ENCODE measurements around the gene CPE.

Gene CPE

DNA sequence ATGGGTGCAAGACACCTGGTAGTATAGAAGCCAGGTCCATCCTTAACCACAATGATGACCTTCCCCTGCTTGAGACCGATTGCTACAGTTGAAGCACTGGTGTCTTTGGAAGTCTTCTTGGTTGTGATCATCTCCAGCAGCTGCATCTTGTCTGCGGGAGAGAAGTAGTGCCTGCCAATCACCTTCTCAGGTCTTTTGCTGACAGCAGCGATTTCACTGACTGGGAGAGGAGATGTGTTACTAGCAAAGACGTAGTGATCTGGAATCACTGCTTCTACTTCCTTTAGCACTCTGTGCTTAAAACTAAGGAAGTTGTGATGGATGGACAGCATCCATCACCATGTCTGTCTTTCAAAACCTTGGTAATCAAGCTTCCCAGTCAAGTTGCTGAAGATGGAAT, 25.9 kb downstream of the CPE start:
- no peak for TF ChIP-seq GATA2 (IDR thresholded peaks at IDR 0.05; ENCODE audit: low read depth, low read length)
- TF ChIP-seq GATA3 (IDR thresholded peaks at IDR 0.05; ENCODE audit: low read depth, low read length), result no peak

DNA sequence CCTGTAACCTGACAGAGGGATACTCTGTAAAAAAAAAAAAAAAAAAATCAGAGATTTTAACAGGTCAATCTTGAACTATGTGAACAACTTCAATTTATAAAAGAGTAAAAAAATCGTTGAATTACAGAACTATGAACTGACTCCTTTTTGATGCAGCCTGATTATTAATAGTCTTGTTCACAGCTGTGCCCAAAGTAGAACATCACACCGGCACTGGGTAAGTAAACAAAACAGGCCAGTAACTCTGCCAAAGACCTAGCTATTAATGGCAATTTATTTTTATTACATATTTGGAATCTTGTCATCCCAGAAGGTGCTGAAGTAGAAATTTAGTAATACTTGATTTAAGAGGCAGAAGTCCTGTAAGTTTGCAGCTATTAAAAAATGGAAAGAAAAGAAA, 31.4 kb downstream of the CPE start:
- TF ChIP-seq GATA2 (IDR thresholded peaks at IDR 0.05; ENCODE audit: low read depth, low read length) (no peak), GATA3 (IDR thresholded peaks at IDR 0.05; ENCODE audit: low read depth, low read length) (no peak)

DNA sequence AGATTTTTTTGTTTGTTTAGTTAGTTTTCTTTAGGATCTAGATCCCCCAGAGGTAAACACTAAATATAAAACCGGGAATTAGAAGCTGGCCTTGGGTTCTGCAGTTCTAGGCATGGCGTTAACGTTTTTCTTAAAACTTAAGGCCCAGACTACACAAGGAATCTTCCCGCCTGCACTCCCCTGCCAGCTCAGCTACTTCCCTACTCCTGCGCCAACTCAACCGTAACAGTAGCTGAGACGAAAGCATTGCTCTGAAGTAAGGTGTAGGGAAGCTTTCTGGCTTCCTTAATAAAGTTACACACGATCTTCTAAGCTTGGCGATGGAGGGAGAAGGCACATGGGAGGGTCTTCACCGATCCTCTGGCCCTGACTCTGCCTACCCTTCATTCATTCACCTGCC, 37.1 kb downstream of the CPE start:
- TF ChIP-seq GATA2 (IDR thresholded peaks at IDR 0.05; ENCODE audit: low read depth, low read length), result no peak
- no peak for TF ChIP-seq GATA3 (IDR thresholded peaks at IDR 0.05; ENCODE audit: low read depth, low read length)

GRCh38 chr4:165418073-165418472, 39.3 kb downstream of the CPE start:
- TF ChIP-seq GATA2 (IDR thresholded peaks at IDR 0.05; ENCODE audit: low read depth, low read length), result no peak
- no peak for TF ChIP-seq GATA3 (IDR thresholded peaks at IDR 0.05; ENCODE audit: low read depth, low read length)

DNA sequence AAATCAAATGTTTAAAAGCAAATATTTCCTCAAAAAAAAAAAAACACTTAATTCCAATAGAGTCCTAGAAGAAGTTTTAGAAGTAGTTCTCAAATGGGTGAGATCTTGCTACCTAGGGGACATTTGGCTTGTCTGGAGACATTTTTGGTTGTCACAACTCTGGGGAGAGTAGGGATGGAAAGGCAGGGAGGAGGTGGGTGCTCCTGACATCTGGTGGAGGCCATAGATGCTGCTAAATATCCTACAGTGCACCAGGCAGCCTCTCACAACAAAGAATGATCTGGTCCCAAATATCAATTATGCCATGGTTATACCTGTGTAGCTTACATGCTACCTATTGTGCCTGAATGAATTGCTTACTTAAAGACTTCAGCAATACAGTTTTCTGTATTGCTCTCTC, 46.8 kb downstream of the CPE start:
- no peak for TF ChIP-seq GATA2 (IDR thresholded peaks at IDR 0.05; ENCODE audit: low read depth, low read length)

DNA sequence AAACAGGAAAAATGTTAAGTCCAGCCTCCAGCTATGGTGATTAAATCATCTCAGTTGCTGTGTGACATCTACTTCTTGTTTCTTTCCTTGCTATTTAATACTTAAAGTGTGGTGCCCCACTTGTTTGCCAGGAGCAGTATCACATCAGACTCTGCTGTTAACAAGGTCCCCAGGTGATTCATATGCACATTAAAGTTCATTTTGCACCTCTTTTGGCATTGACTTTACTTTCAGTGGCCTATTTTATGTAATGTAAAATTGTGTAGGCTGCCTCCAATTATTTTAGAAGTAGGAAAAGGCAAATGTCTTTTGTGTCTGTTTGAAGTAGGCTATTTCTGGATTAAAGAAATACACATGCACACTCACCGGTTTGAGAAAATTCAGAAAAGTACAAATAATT, 47.5 kb downstream of the CPE start:
- TF ChIP-seq GATA2 (IDR thresholded peaks at IDR 0.05; ENCODE audit: low read depth, low read length), result no peak
- TF ChIP-seq GATA3 (IDR thresholded peaks at IDR 0.05; ENCODE audit: low read depth, low read length), result no peak

- TF ChIP-seq GATA2 (IDR thresholded peaks at IDR 0.05; ENCODE audit: low read depth, low read length) (no peak), GATA3 (IDR thresholded peaks at IDR 0.05; ENCODE audit: low read depth, low read length) (no peak)
Observed at GRCh38 chr4:165426823-165427222, 48.0 kb downstream of the CPE start.

DNA sequence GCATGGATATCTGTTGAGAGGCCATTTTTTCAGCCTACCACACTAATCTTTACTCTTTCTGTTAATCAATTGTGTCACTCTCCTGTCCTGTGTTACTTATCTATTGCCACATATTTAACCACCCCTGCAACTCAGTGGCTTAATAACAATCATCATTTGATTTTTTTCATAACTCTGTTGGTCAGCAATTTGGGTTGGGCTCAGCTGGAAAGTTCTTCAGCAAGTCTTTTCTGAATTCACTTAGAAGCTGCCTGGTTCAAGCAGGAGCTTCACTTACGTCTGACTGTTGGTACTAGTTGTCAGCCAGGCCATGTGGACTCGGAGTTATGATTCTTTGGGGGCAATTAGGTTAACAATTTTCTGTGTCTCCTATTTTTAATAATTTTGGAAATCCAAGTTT, 50.1 kb downstream of the CPE start:
- TF ChIP-seq GATA2 (IDR thresholded peaks at IDR 0.05; ENCODE audit: low read depth, low read length), result no peak
- TF ChIP-seq GATA3 (IDR thresholded peaks at IDR 0.05; ENCODE audit: low read depth, low read length), result no peak

- TF ChIP-seq GATA3 (IDR thresholded peaks at IDR 0.05; ENCODE audit: low read depth, low read length) (no peak), GATA2 (IDR thresholded peaks at IDR 0.05; ENCODE audit: low read depth, low read length) (no peak)
Observed at GRCh38 chr4:165433529-165433928, 54.7 kb downstream of the CPE start.

- TF ChIP-seq GATA3 (IDR thresholded peaks at IDR 0.05; ENCODE audit: low read depth, low read length) (no peak), GATA2 (IDR thresholded peaks at IDR 0.05; ENCODE audit: low read depth, low read length) (no peak)
Observed at GRCh38 chr4:165437691-165438090, 58.9 kb downstream of the CPE start.

DNA sequence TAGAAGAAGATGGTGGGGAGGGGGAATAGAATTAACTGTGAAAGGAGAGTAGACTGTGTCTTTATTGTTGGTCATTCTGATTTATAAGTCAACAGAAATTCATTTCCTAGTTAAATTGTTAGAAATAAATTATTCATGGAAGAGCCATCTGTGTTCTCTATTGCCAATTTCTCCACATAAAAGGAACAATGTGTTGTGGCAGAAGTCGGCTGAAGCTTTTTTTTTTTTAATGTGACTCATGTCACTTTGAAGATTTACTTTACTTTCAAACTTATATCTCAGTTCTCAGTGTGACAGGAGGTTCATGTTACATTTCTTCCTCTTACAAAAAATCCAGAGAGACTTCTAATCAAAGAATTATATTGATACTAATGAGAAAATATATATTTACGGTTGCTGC, 60.5 kb downstream of the CPE start:
- TF ChIP-seq GATA2 (IDR thresholded peaks at IDR 0.05; ENCODE audit: low read depth, low read length) (no peak), GATA3 (IDR thresholded peaks at IDR 0.05; ENCODE audit: low read depth, low read length) (no peak)

- no peak for TF ChIP-seq GATA3 (IDR thresholded peaks at IDR 0.05; ENCODE audit: low read depth, low read length)
- no peak for TF ChIP-seq GATA2 (IDR thresholded peaks at IDR 0.05; ENCODE audit: low read depth, low read length)
Observed at GRCh38 chr4:165439981-165440380, 61.2 kb downstream of the CPE start.

DNA sequence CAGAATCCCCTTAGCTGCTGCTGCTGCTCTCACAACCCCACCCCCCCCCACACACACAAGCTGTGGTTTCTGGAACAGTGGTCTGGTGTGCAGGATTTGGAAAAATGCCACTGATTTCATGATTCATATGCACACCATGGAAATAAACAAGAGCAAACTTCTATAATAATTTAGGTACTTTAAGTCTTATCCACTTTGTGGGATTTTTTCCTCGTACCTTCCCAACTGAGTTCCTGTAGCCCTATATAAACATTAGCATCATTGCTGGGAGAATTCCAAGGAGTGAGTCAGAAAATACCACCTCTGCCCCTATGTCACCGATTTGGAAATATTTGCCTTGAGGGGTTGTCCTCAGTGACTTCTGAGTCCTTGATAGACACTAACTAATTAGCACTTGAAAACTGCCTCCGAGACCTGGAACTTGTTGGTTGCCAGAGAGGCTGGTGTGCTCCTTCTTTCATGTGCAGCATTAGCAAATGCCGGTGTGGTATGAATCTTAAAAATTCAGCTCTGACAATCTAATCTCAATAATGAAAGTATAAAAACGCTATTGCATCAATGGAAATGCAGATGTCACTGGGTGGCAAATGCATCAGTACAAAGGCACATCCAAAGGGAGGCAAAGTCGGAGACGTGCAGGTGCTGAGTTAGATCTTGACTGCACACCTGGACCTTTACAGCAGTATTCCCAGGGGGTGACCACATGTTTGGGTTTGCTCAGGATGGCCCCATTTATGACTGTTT, 61.8 kb downstream of the CPE start:
- TF ChIP-seq GATA2 (IDR thresholded peaks at IDR 0.05; ENCODE audit: low read depth, low read length) (no peak), GATA3 (IDR thresholded peaks at IDR 0.05; ENCODE audit: low read depth, low read length) (no peak)

DNA sequence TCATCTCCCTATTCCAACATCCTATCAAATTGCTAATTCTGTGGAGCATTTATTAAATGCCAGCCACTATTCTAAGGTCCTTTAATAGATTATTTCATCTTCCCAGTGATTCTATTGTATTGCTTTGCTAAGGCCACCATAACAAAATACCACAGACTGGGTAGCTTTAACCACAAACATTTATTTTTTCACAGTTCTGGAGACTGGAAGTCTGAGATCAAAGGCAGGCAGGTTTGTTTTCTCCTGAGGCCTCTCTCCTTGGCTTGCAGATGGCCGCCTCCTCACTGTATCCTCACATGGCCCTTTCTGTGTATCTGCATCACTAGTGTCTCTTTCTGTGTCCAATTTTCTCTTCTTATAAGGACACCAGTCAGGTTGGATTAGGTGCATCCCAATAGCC, 64.5 kb downstream of the CPE start:
- TF ChIP-seq GATA3 (IDR thresholded peaks at IDR 0.05; ENCODE audit: low read depth, low read length), result no peak
- no peak for TF ChIP-seq GATA2 (IDR thresholded peaks at IDR 0.05; ENCODE audit: low read depth, low read length)

DNA sequence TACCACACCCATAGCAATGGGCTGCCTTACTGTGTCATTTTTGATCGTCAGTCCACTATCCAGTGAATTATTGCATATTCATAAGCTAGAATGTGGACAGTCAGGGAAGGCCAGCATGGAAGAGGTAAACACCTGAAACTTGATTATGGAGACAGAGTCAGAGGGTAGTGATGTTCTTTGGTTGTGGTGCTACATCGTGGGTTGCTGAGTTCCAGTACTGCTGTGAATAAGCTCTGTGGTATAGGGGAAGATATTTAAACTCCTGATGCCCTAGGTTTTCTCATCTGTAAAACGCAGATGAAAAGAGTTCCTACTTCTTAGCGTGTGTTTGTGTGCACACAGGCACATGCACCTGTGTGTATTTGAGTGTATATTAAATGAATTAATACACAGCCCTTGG, 69.9 kb downstream of the CPE start:
- TF ChIP-seq GATA2 (IDR thresholded peaks at IDR 0.05; ENCODE audit: low read depth, low read length) (no peak), GATA3 (IDR thresholded peaks at IDR 0.05; ENCODE audit: low read depth, low read length) (no peak)

DNA sequence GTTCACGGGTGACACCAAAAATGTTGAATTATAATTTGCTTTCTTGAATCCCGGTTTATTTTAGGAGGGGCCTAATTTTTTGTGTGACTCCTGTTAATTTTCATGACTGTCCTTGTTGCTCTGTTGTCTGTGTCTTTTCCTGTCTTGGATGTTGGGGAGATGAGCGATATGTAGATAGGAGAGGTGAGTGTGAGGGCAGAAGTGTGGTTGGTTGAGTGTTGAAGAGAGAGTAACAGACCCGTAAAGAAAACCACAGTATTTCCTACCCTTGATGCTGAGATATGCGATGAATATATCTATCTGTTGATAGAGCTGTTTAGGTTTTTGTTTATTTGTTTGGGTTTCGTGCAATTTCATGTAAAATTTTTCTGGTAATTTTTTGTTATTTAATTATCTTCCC, 70.5 kb downstream of the CPE start:
- no peak for TF ChIP-seq GATA3 (IDR thresholded peaks at IDR 0.05; ENCODE audit: low read depth, low read length)
- TF ChIP-seq GATA2 (IDR thresholded peaks at IDR 0.05; ENCODE audit: low read depth, low read length), result no peak
